Retinal pigment epithelial cell (primary cell): ENCODE results near the gene PPP1R1B.

Experiments used
- DNase-seq: peaks from one replicate; pipeline ENCODE4 v3.0.0-alpha.2; 2010; ENCODE audit warnings: low read depth
- H3K4me3 ChIP-seq: 2 replicates; pipeline ENCODE4 v1.5.1; 2011; ENCODE audit warnings: mild to moderate bottlenecking, low read length, control low read depth, moderate library complexity
- TF ChIP-seq, protein P1 (sequence below): conservative IDR thresholded peaks from 2 replicates; pipeline ENCODE4 v1.5.1; 2011; ENCODE audit warnings: low read depth, low read length, control low read depth, inconsistent platforms

The PPP1R1B gene

DNA sequence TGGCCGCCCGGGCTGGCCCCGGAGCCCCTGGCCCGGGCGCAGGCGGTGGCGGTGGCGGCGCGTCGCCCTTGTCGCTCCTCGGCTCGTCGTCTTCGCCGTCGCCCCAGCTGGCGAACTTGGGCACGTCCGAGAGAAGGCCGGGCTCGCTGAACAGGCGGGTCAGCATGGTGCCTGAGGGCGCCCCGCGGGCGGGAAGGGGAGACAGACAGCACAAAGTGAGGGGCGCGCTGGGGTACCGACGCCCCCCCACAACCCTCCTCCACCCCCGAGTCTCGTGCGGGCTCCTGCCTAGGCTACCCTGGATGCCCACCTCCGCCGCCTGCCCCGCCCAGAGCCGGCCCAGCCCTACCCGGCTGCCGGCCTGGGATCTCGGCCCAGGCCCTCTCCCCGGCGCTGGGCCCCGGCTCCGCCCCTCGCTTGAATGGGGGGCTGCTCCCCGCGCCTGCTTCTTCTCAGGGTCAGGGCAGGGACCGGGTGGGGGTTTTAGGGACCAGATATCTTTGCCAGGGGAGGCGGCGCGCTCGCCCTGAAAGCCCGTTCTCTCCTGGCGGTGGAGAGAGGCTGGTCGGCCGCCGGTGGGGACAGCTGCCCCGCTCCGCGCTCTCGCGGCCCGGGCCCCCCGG lies 20.2 kb upstream of the PPP1R1B start:
- TF ChIP-seq, protein P1, sequence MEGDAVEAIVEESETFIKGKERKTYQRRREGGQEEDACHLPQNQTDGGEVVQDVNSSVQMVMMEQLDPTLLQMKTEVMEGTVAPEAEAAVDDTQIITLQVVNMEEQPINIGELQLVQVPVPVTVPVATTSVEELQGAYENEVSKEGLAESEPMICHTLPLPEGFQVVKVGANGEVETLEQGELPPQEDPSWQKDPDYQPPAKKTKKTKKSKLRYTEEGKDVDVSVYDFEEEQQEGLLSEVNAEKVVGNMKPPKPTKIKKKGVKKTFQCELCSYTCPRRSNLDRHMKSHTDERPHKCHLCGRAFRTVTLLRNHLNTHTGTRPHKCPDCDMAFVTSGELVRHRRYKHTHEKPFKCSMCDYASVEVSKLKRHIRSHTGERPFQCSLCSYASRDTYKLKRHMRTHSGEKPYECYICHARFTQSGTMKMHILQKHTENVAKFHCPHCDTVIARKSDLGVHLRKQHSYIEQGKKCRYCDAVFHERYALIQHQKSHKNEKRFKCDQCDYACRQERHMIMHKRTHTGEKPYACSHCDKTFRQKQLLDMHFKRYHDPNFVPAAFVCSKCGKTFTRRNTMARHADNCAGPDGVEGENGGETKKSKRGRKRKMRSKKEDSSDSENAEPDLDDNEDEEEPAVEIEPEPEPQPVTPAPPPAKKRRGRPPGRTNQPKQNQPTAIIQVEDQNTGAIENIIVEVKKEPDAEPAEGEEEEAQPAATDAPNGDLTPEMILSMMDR, result no peak
- no peak for DNase-seq
- H3K4me3 ChIP-seq, result no peak overlapping the region

- no peak overlapping the region for H3K4me3 ChIP-seq
- DNase-seq, result no peak
- TF ChIP-seq, protein P1, result no peak
Observed at GRCh38 chr17:39607057-39607850, 19.5 kb upstream of the PPP1R1B start.

- H3K4me3 ChIP-seq, result no peak within 1 kb of the TSS
- TF ChIP-seq, protein P1, result no peak
- DNase-seq, result no peak
Observed at GRCh38 chr17:39607851-39608130, 19.0 kb upstream of the PPP1R1B start, which contains the start of gene NEUROD2. Gene NEUROD2, minus strand, starts transcription at chr17:39607920. Its CDS starts 1,321 bp downstream, at chr17:39606599.

- TF ChIP-seq, protein P1, result no peak
- no peak for DNase-seq
- no peak overlapping the region for H3K4me3 ChIP-seq
Observed at GRCh38 chr17:39608142-39608981, 18.4 kb upstream of the PPP1R1B start.

DNA sequence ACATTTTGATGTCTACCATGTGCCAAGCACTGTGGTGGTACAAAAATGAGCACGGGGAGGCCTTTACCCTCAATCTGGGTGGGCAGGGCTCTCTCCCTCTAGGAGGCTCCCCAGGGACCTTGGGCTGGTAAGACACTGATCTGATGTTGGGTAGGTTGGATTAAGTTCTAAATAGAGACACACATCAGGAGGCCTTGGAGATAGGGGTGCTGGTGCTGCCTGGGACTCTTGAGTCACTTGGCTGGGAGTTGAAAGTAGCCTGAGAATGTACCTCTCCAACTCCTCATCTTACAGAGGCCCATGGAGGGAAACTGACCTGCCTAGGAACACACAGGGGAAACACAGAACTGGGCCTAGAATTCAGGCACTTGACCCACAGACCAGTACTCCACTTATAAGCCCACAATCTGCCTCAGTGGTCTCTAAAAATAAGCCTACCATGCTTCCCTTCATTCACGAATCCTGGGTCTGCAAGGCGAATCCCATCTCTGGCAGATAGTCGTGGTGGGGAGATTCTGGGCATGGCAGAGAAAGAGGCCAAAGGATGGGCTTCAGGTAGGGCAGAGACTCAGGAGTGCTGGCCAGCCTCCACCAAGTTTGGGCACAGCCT lies 17.2 kb upstream of the PPP1R1B start:
- H3K4me3 ChIP-seq, result no peak overlapping the region
- TF ChIP-seq, protein P1, result no peak
- no peak for DNase-seq

GRCh38 chr17:39611401-39612112 lies 15.2 kb upstream of the PPP1R1B start:
- DNase-seq, result no peak
- no peak overlapping the region for H3K4me3 ChIP-seq
- TF ChIP-seq, protein P1, result no peak
